Kidney (tissue), 14 donors: Measurements from ENCODE around the gene CDH13. TPM values are rescaled to one million over a fixed set of nuclear protein-coding genes. Genes with fewer than 3 reads are reported as not detected.

Experiments used
- DNase-seq, 5 donors: peaks; one replicate each; pipeline ENCODE4 v3.0.0-alpha.2; 2013 to 2020
- FAIRE-seq: peaks from 2 replicates; lab custom pipeline; 2012; peaks lifted over from hg19 to GRCh38; lab: Jason Lieb, UNC
- H3K27ac ChIP-seq, 2 donors: one replicate each; pipeline ENCODE4 v1.7.0; 2013; ENCODE audit warnings: low read depth in 2 of 2, low read length in 2 of 2, inconsistent platforms in 1 of 2
- H3K27me3 ChIP-seq: one replicate; pipeline ENCODE4 v1.7.1; 2013; ENCODE audit warnings: low read length, inconsistent platforms; ENCODE audit not compliant: control insufficient read depth, insufficient read depth
- H3K36me3 ChIP-seq, 3 donors: one replicate each; pipeline versions ENCODE4 v1.7.0 to v1.7.1; 2013; ENCODE audit warnings: low read length in 3 of 3, control low read depth in 1 of 3, inconsistent platforms in 1 of 3; ENCODE audit not compliant: insufficient read depth in 3 of 3, control insufficient read depth in 2 of 3
- H3K4me1 ChIP-seq, 3 donors: one replicate each; pipeline versions ENCODE4 v1.7.0 to v1.7.1; 2013; ENCODE audit warnings: low read length in 3 of 3, inconsistent platforms in 1 of 3, low read depth in 1 of 3; ENCODE audit not compliant: control insufficient read depth in 2 of 3, insufficient read depth in 2 of 3
- H3K4me3 ChIP-seq, 3 donors: one replicate each; pipeline versions ENCODE4 v1.7.0 to v1.8.1; 2013; ENCODE audit warnings: low read length in 3 of 3, control low read depth in 1 of 3, inconsistent platforms in 1 of 3
- H3K9ac ChIP-seq, 3 donors: one replicate each; pipeline versions ENCODE4 v1.7.0 to v1.7.1; 2013; ENCODE audit warnings: low read length in 3 of 3, control low read depth in 1 of 3, inconsistent platforms in 1 of 3
- H3K9me3 ChIP-seq, 3 donors: one replicate each; pipeline versions ENCODE4 v1.7.0 to v1.7.1; 2013; ENCODE audit warnings: low read length in 3 of 3, control low read depth in 1 of 3, inconsistent platforms in 1 of 3; ENCODE audit not compliant: control insufficient read depth in 2 of 3, insufficient read depth in 1 of 3
- CTCF ChIP-seq: IDR thresholded peaks from 3 replicates; pipeline ENCODE4 v1.5.1; 2012; ENCODE audit warnings: mild to moderate bottlenecking, moderate library complexity, borderline replicate concordance; ENCODE audit not compliant: insufficient read depth; ENCODE audit errors: extremely low read depth
- intact Hi-C: fragments of 100-400 bp; cut with DNase I; formaldehyde crosslinking; loops from one replicate; pipeline ENCODE4 v1.11.1; 2022
- polyA plus RNA-seq: library from polyadenylated mRNA; stranded (reverse); fragments of 350-450 nt; fragmentation: Illumina TruSeq; extraction: RNeasy Lipid Tissue Mini Kit (QIAGEN cat#74804); gene quantifications from one replicate; pipeline ENCODE4 v1.2.3, GENCODE V29; 2014; ENCODE audit warnings: low read depth, low replicate concordance; ENCODE audit not compliant: insufficient read depth
- total RNA-seq: library from RNA; stranded (reverse); fragmentation: NEBNext Ultra II Directional; extraction: Animal tissue kit (Norgen Biotek cat#: 25700); gene quantifications from one replicate; pipeline ENCODE4 v1.2.1, GENCODE V29; 2021
- donor health status: control.
- donor health status: control.
- donor health status: control.
- donor health status: control.
- donor health status: control.
- donor health status: DM: yes; HTN: yes; CAD: no.
- donor health status: Normal renal cell carcinoma (clear cell type).

Gene CDH13
- total and polyA plus RNA-seq, 2 donors from 2014 or later: 4.8 to 13.8 TPM

GRCh38 chr16:83196796-83197195, 570.0 kb downstream of the CDH13 start:
- no peak overlapping the region for H3K4me3 ChIP-seq
- DNase-seq (no peak), FAIRE-seq (no peak)
- H3K4me1 ChIP-seq: no peaks in the 10 kb centered on the region
- no peaks in the 10 kb centered on the region for H3K27me3 ChIP-seq
- intact Hi-C loops: no loop called here
- no peaks in the 10 kb centered on the region for H3K36me3 ChIP-seq
- no peak for TF ChIP-seq CTCF
- no peaks in the 10 kb centered on the region for H3K9me3 ChIP-seq
- no peak overlapping the region for H3K27ac ChIP-seq
- H3K9ac ChIP-seq: no peak overlapping the region

GRCh38 chr16:83197450-83197849, 570.7 kb downstream of the CDH13 start:
- no peak for TF ChIP-seq CTCF
- Histone ChIP-seq H3K36me3 (no peaks in the 10 kb centered on the region), H3K27ac (no peak overlapping the region), H3K4me1 (no peaks in the 10 kb centered on the region), H3K9ac (no peak overlapping the region), H3K27me3 (no peaks in the 10 kb centered on the region), H3K9me3 (no peaks in the 10 kb centered on the region), H3K4me3 (no peak overlapping the region)
- DNase-seq (no peak), FAIRE-seq (no peak)
- intact Hi-C loops: no loop called here

- H3K9ac ChIP-seq: no peak overlapping the region
- no peaks in the 10 kb centered on the region for H3K36me3 ChIP-seq
- intact Hi-C loops: no loop called here
- no peaks in the 10 kb centered on the region for H3K9me3 ChIP-seq
- H3K27me3 ChIP-seq: no peaks in the 10 kb centered on the region
- FAIRE-seq (no peak), DNase-seq (no peak)
- no peak overlapping the region for H3K4me3 ChIP-seq
- no peak overlapping the region for H3K27ac ChIP-seq
- no peak for TF ChIP-seq CTCF
- H3K4me1 ChIP-seq: no peaks in the 10 kb centered on the region
These were observed 572.2 kb downstream of the CDH13 start for GRCh38 chr16:83198977-83199376.

- FAIRE-seq (no peak), DNase-seq (no peak)
- Histone ChIP-seq H3K9me3 (no peaks in the 10 kb centered on the region), H3K27me3 (no peaks in the 10 kb centered on the region), H3K4me1 (no peaks in the 10 kb centered on the region), H3K27ac (no peak overlapping the region), H3K36me3 (no peaks in the 10 kb centered on the region), H3K4me3 (no peak overlapping the region), H3K9ac (no peak overlapping the region)
- TF ChIP-seq CTCF: no peak
- intact Hi-C loops: no loop called here
These were observed 573.4 kb downstream of the CDH13 start for GRCh38 chr16:83200005-83200779.
